Kidney (tissue), 2 donors: ENCODE data around the gene ALDH9A1. TPM values are rescaled to one million over a fixed set of nuclear protein-coding genes. Genes with fewer than 3 reads are reported as not detected.

Experiments used
- polyA plus RNA-seq: library from polyadenylated mRNA; stranded (reverse); fragments of 350-450 nt; fragmentation: Illumina TruSeq; extraction: RNeasy Lipid Tissue Mini Kit (QIAGEN cat#74804); gene quantifications from one replicate; pipeline ENCODE4 v1.2.3, GENCODE V29; 2014; ENCODE audit warnings: low read depth, low replicate concordance; ENCODE audit not compliant: insufficient read depth
- total RNA-seq: library from RNA; stranded (reverse); fragmentation: NEBNext Ultra II Directional; extraction: Animal tissue kit (Norgen Biotek cat#: 25700); gene quantifications from one replicate; pipeline ENCODE4 v1.2.1, GENCODE V29; 2021
- donor health status: DM: yes; HTN: yes; CAD: no.

ALDH9A1 gene
- total and polyA plus RNA-seq, 2 donors from 2014 or later: 70.7 to 77.2 TPM

Other genes with a start within 250 kb of the ALDH9A1 start
- not detected for gene LRRC52, start 154.6 kb downstream of the ALDH9A1 start, total RNA-seq
- gene LRRC52, start 154.6 kb downstream of the ALDH9A1 start, polyA plus RNA-seq: 0.58 TPM
- gene MGST3, start 67.3 kb downstream of the ALDH9A1 start, total RNA-seq: 296 TPM
- 545 TPM for gene MGST3, start 67.3 kb downstream of the ALDH9A1 start, polyA plus RNA-seq
- 109 TPM for gene TMCO1, start 70.3 kb upstream of the ALDH9A1 start, total RNA-seq
- 149 TPM for gene TMCO1, start 70.3 kb upstream of the ALDH9A1 start, polyA plus RNA-seq
- gene UCK2, start 129.1 kb upstream of the ALDH9A1 start, total RNA-seq: 18.7 TPM
- gene UCK2, start 129.1 kb upstream of the ALDH9A1 start, polyA plus RNA-seq: 8.2 TPM